Keratinocyte (primary cell): ENCODE data around the gene AZU1. TPM values are rescaled to one million over a fixed set of nuclear protein-coding genes. Genes with fewer than 3 reads are reported as not detected.

Experiments used
- DNase-seq: peaks from one replicate; pipeline ENCODE4 v3.0.0-alpha.2; 2011; ENCODE audit warnings: low read depth, missing footprints, low spot score
- FAIRE-seq: peaks from 2 replicates; lab custom pipeline; 2011; peaks lifted over from hg19 to GRCh38; lab: Jason Lieb, UNC
- H2AFZ ChIP-seq: 2 replicates; pipeline ENCODE4 v1.6.0; 2012; ENCODE audit warnings: low read length, control low read depth, inconsistent platforms; ENCODE audit not compliant: control insufficient read depth
- H3K27ac ChIP-seq: 2 replicates; pipeline ENCODE4 v1.5.1; 2011; ENCODE audit warnings: low read length; ENCODE audit not compliant: control insufficient read depth, insufficient read depth
- H3K27me3 ChIP-seq: 3 replicates; pipeline ENCODE4 v1.6.0; 2011; ENCODE audit warnings: low read length; ENCODE audit not compliant: control insufficient read depth, insufficient read depth; ENCODE audit errors: extremely low read depth
- H3K36me3 ChIP-seq, 2 experiments: 2 replicates in 1 of 2; 3 replicates in 1 of 2; pipeline ENCODE4 v1.5.1; 2011; ENCODE audit warnings: low read length in 2 of 2, mild to moderate bottlenecking in 1 of 2; ENCODE audit not compliant: control insufficient read depth in 2 of 2, insufficient read depth in 2 of 2; ENCODE audit errors: extremely low read depth in 1 of 2
- H3K4me1 ChIP-seq: 3 replicates; pipeline ENCODE4 v1.5.1; 2011; ENCODE audit warnings: low read length; ENCODE audit not compliant: control insufficient read depth, insufficient read depth; ENCODE audit errors: extremely low read depth
- H3K4me2 ChIP-seq: 3 replicates; pipeline ENCODE4 v1.6.0; 2011; ENCODE audit warnings: low read depth, low read length; ENCODE audit not compliant: control insufficient read depth, insufficient read depth; ENCODE audit errors: extremely low read depth
- H3K4me3 ChIP-seq, 3 experiments: fragments of 200-600 bp in 1 of 3; sonication (generic) in 1 of 3; 2 replicates in 2 of 3; 3 replicates in 1 of 3; pipeline ENCODE4 v1.5.1; 2011 to 2016; ENCODE audit warnings: low read length in 3 of 3, mild to moderate bottlenecking in 3 of 3, control low read depth in 2 of 3, inconsistent platforms in 1 of 3, low read depth in 1 of 3, mixed read lengths in 1 of 3, mixed run types in 1 of 3, moderate library complexity in 1 of 3; ENCODE audit not compliant: control insufficient read depth in 2 of 3, insufficient read depth in 2 of 3; ENCODE audit errors: extremely low read depth in 1 of 3
- H3K79me2 ChIP-seq: 2 replicates; pipeline ENCODE4 v1.6.0; 2012; ENCODE audit warnings: low read length; ENCODE audit not compliant: control insufficient read depth, insufficient read depth
- H3K9ac ChIP-seq: 3 replicates; pipeline ENCODE4 v1.6.0; 2011; ENCODE audit warnings: low read length; ENCODE audit not compliant: control insufficient read depth, insufficient read depth; ENCODE audit errors: extremely low read depth
- H3K9me1 ChIP-seq: 3 replicates; pipeline ENCODE4 v1.6.0; 2011; ENCODE audit warnings: low read length; ENCODE audit not compliant: control insufficient read depth, insufficient read depth; ENCODE audit errors: extremely low read depth
- H3K9me3 ChIP-seq: 2 replicates; pipeline ENCODE4 v1.5.1; 2012; ENCODE audit warnings: low read depth, low read length; ENCODE audit not compliant: control insufficient read depth
- H4K20me1 ChIP-seq: 3 replicates; pipeline ENCODE4 v1.6.0; 2011; ENCODE audit warnings: low read length; ENCODE audit not compliant: control insufficient read depth, insufficient read depth; ENCODE audit errors: extremely low read depth
- EZH2 ChIP-seq: IDR thresholded peaks from one replicate; pipeline ENCODE4 v1.6.1; 2012; ENCODE audit warnings: inconsistent platforms, mild to moderate bottlenecking, low read length, moderate library complexity
- dilution Hi-C: fragments of 300-500 bp; cut with MboI; formaldehyde crosslinking; loops from one replicate; pipeline ENCODE4 v1.7.0; 2020; ENCODE audit warnings: low sequenced_read_pairs; ENCODE audit not compliant: extremely low pct_ligation_motif_present
- polyA plus RNA-seq, 5 experiments: library from polyadenylated mRNA; depleted of rRNA in 3 of 5; stranded (reverse) in 3 of 5; stranded (forward) in 1 of 5; unstranded in 1 of 5; fragments of >200 nt; gene quantifications; 1 replicate in 1 of 5; 2 replicates in 3 of 5; 3 replicates in 1 of 5; pipeline versions ENCODE4 v1.2.1 to v1.2.3, GENCODE V29; 2011 to 2012; ENCODE audit warnings: missing spikeins in 2 of 5, low read depth in 1 of 5, low replicate concordance in 1 of 5
- TF ChIP-seq, protein P1 (sequence below), 3 experiments: IDR thresholded peaks in 1 of 3; conservative IDR thresholded peaks in 1 of 3; optimal IDR thresholded peaks in 1 of 3; 2 replicates in 2 of 3; 3 replicates in 1 of 3; pipeline versions ENCODE3 to v1.5.1; 2011; ENCODE audit warnings: low read length in 3 of 3, mild to moderate bottlenecking in 3 of 3, moderate library complexity in 2 of 3, control low read depth in 1 of 3, inconsistent platforms in 1 of 3; ENCODE audit not compliant: insufficient read depth in 2 of 3; ENCODE audit errors: extremely low read depth in 1 of 3

The AZU1 gene
- polyA plus RNA-seq, 1 donor (not counting 4 experiments of a cell fraction or from before 2014, with no cell fraction given): not detected

DNA sequence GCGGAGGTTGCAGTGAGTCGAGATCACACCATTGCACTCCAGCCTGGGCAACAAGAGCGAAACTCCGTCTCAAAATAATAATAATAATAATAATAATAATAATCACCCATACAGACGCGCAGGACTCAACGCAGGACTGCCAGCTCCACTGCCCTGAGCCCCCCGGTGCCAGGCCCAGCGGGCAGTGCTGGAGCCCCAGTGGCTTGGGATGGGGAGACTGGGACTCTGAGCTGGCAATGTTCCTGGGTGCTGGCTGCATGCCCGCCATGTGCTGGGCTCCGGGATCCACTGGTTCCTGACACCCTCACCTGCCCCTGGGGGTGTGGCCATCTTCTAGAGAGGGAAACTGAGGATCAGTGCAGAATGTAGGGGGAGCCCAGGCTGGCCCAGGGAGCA, 325 bp upstream of the AZU1 start:
- FAIRE-seq: no peak

DNA sequence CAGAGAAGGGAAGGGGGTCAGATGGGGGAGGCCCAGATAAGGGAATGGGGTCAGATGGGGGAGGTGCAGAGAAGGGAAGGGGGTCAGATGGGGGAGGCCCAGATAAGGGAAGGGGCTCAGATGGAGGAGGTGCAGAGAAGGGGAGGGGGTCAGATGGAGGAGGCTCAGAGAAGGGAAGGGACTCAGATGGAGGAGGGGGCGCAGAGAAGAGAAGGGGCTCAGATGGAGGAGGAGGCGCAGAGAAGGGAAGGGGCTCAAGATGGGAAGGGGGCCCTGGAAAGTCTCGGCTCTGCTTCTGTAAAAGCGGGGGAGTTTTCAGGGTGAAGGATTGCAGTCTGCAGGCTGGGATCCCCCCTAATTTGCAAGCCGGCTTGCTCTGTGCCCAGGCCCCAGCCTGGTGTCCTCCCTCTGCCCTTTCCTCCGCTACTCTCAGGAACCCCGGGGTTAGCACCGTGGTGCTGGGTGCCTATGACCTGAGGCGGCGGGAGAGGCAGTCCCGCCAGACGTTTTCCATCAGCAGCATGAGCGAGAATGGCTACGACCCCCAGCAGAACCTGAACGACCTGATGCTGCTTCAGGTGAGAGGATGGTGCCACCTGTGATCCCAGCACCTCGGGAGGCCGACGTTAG, 1.6 kb downstream of the AZU1 start:
- no peak for DNase-seq
- no peaks in the 10 kb centered on the region for H4K20me1 ChIP-seq
- H3K36me3 ChIP-seq: no peaks in the 10 kb centered on the region
- no peaks in the 10 kb centered on the region for H3K9me1 ChIP-seq
- no peaks in the 10 kb centered on the region for H3K4me1 ChIP-seq
- H3K4me3 ChIP-seq: no peak overlapping the region
- dilution Hi-C loops: no loop called here
- no peak overlapping the region for H3K4me2 ChIP-seq
- H3K27me3 ChIP-seq: peaks cover 11% of the 10 kb centered on the region
- TF ChIP-seq, protein P1, sequence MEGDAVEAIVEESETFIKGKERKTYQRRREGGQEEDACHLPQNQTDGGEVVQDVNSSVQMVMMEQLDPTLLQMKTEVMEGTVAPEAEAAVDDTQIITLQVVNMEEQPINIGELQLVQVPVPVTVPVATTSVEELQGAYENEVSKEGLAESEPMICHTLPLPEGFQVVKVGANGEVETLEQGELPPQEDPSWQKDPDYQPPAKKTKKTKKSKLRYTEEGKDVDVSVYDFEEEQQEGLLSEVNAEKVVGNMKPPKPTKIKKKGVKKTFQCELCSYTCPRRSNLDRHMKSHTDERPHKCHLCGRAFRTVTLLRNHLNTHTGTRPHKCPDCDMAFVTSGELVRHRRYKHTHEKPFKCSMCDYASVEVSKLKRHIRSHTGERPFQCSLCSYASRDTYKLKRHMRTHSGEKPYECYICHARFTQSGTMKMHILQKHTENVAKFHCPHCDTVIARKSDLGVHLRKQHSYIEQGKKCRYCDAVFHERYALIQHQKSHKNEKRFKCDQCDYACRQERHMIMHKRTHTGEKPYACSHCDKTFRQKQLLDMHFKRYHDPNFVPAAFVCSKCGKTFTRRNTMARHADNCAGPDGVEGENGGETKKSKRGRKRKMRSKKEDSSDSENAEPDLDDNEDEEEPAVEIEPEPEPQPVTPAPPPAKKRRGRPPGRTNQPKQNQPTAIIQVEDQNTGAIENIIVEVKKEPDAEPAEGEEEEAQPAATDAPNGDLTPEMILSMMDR (optimal IDR thresholded peaks at IDR 0.05 in 1 of 3, IDR thresholded peaks at IDR 0.05 in 1 of 3, conservative IDR thresholded peaks at IDR 0.05 in 1 of 3; ENCODE audit: extremely low read depth in 1 of 3, insufficient read depth in 2 of 3, low read length in 3 of 3): no peak
- no peak for TF ChIP-seq EZH2
- FAIRE-seq: no peak
- no peaks in the 10 kb centered on the region for H3K9me3 ChIP-seq
- no peak overlapping the region for H3K27ac ChIP-seq
- H3K79me2 ChIP-seq: no peaks in the 10 kb centered on the region
- H3K9ac ChIP-seq: no peak overlapping the region
- no peak overlapping the region for H2AFZ ChIP-seq

More for the DNA sequence above, 325 bp upstream of the AZU1 start:
- Histone ChIP-seq H3K4me3 (no peak overlapping the region), H3K27me3 (peaks cover 12% of the 10 kb centered on the region), H3K79me2 (no peaks in the 10 kb centered on the region), H3K9me1 (no peaks in the 10 kb centered on the region), H4K20me1 (no peaks in the 10 kb centered on the region), H3K27ac (no peak overlapping the region), H3K4me2 (no peak overlapping the region), H2AFZ (no peak overlapping the region), H3K9ac (no peak overlapping the region), H3K36me3 (no peaks in the 10 kb centered on the region), H3K9me3 (no peaks in the 10 kb centered on the region), H3K4me1 (no peaks in the 10 kb centered on the region)
- DNase-seq: no peak
- dilution Hi-C loops: no loop called here
- no peak for TF ChIP-seq EZH2
- TF ChIP-seq, protein P1 (optimal IDR thresholded peaks at IDR 0.05 in 1 of 3, IDR thresholded peaks at IDR 0.05 in 1 of 3, conservative IDR thresholded peaks at IDR 0.05 in 1 of 3; ENCODE audit: extremely low read depth in 1 of 3, insufficient read depth in 2 of 3, low read length in 3 of 3): no peak
